CD4-positive, alpha-beta T cell (primary cell): ENCODE measurements around the gene SEPTIN8. TPM values are rescaled to one million over a fixed set of nuclear protein-coding genes. Genes with fewer than 3 reads are reported as not detected.

Source experiments
- ATAC-seq: fragments of 200-7000 bp; cut with Tn5 transposase; one replicate; pipeline ENCODE4 v1.10.0; 2022; ENCODE audit warnings: mild to moderate bottlenecking; ENCODE audit not compliant: poor library complexity
- CTCF ChIA-PET: fragments of 350-600 bp; sonication (Branson Sonifier 250); formaldehyde crosslinking; loops from one replicate; lab custom pipeline; 2021; ENCODE audit warnings: antibody characterized with exemption, inconsistent platforms; lab: Charles Lee
- POLR2A ChIA-PET: fragments of 350-600 bp; sonication (Branson Sonifier 250); formaldehyde crosslinking; loops from one replicate; lab custom pipeline; 2021; ENCODE audit warnings: antibody characterized with exemption, inconsistent platforms; lab: Charles Lee
- DNase-seq, 14 experiments: peaks; one replicate each; pipeline ENCODE4 v3.0.0-alpha.2; 2013 to 2020; ENCODE audit warnings: mixed read lengths in 2 of 14
- H3K27ac ChIP-seq, 2 donors: one replicate each; pipeline versions ENCODE4 v1.5.1 to v1.7.0; 2013; ENCODE audit warnings: low read length in 2 of 2, low read depth in 1 of 2, mild to moderate bottlenecking in 1 of 2
- H3K27me3 ChIP-seq, 2 experiments: 1 replicate in 1 of 2; 2 replicates in 1 of 2; pipeline versions ENCODE4 v1.6.1 to v1.7.0; 2013; ENCODE audit warnings: low read length in 2 of 2, control low read depth in 1 of 2, mild to moderate bottlenecking in 1 of 2, moderate library complexity in 1 of 2; ENCODE audit not compliant: insufficient read depth in 2 of 2, control insufficient read depth in 1 of 2
- H3K36me3 ChIP-seq: one replicate; pipeline ENCODE4 v1.6.1; 2013; ENCODE audit warnings: low read length, control low read depth; ENCODE audit not compliant: insufficient read depth
- H3K4me1 ChIP-seq: one replicate; pipeline ENCODE4 v1.6.1; 2013; ENCODE audit warnings: low read length, control low read depth; ENCODE audit not compliant: insufficient read depth
- H3K4me3 ChIP-seq: one replicate; pipeline ENCODE4 v1.5.1; 2013; ENCODE audit warnings: mild to moderate bottlenecking, low read length, moderate library complexity
- H3K9me3 ChIP-seq, 2 experiments: 1 replicate in 1 of 2; 2 replicates in 1 of 2; pipeline versions ENCODE4 v1.6.1 to v1.7.0; 2013; ENCODE audit warnings: low read length in 2 of 2, mild to moderate bottlenecking in 2 of 2, control low read depth in 1 of 2, moderate library complexity in 1 of 2; ENCODE audit not compliant: control insufficient read depth in 1 of 2, insufficient read depth in 1 of 2
- H3K27ac Mint-ChIP-seq: one replicate; pipeline ENCODE4 v1.8.0; 2020; ENCODE audit warnings: mixed read lengths
- H3K27me3 Mint-ChIP-seq: one replicate; pipeline ENCODE4 v1.8.0; 2021; ENCODE audit warnings: mixed read lengths
- H3K36me3 Mint-ChIP-seq: one replicate; pipeline ENCODE4 v1.8.0; 2021; ENCODE audit warnings: low read depth, mixed read lengths
- H3K4me1 Mint-ChIP-seq: one replicate; pipeline ENCODE4 v1.8.0; 2021; ENCODE audit warnings: low read depth, mixed read lengths
- H3K4me3 Mint-ChIP-seq: one replicate; pipeline ENCODE4 v1.8.0; 2020; ENCODE audit warnings: mild to moderate bottlenecking, mixed read lengths
- H3K9me3 Mint-ChIP-seq: one replicate; pipeline ENCODE4 v1.8.0; 2020; ENCODE audit warnings: mixed read lengths
- CTCF ChIP-seq: fragments of 200-600 bp; IDR thresholded peaks from one replicate; pipeline ENCODE4 v1.8.0; 2022; ENCODE audit warnings: antibody characterized with exemption, mild to moderate bottlenecking
- intact Hi-C, 2 experiments: fragments of 100-400 bp; cut with DNase I in 1 of 2; cut with micrococcal nuclease in 1 of 2; formaldehyde crosslinking; loops; one replicate each; pipeline versions ENCODE4 v1.15.1 to v1.9.0; 2023 to 2025; cut with DNase I, micrococcal nuclease
- total RNA-seq, 174 experiments: library from RNA in 2 of 174; stranded (reverse) in 2 of 174; gene quantifications; one replicate each; pipeline ENCODE4 v1.2.3 and lab custom pipeline; 2021 to 2026

Gene SEPTIN8
- total RNA-seq, 2 experiments from 2014 or later, result 4.4 to 5.3 TPM

DNA sequence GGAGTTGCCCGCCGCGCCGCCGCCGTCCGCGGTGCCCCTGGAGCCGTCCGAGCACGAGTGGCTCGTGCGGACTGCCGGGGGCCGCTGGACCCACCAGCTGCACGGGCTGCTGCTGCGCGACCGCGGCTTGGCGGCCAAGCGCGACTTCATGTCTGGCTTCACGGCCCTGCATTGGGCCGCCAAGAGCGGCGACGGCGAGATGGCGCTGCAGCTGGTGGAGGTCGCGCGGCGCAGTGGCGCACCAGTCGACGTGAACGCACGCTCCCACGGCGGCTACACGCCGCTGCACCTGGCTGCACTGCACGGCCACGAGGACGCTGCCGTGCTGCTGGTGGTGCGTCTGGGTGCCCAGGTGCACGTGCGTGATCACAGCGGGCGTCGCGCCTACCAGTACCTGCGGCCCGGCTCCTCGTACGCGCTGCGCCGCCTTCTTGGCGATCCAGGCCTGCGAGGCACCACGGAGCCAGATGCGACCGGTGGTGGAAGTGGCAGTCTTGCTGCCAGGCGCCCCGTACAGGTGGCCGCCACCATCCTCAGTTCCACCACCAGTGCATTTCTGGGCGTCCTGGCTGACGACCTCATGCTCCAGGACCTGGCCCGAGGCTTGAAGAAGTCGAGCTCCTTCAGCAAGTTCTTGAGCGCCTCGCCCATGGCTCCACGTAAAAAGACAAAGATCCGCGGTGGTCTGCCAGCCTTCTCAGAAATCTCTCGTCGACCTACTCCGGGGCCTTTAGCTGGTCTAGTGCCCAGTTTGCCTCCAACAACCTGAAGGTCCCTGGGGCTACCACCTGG lies 37.7 kb upstream of the SEPTIN8 start:
- Histone ChIP-seq H3K27ac (no peak overlapping the region), H3K4me1 (peaks cover 22% of the 10 kb centered on the region), H3K36me3 (no peaks in the 10 kb centered on the region), H3K27me3 (peaks cover 29 to 38% of the 10 kb centered on the region in 2 experiments), H3K9me3 (peaks cover 0 to 5% of the 10 kb centered on the region in 2 experiments), H3K4me3 (no peak overlapping the region)
- ChIA-PET POLR2A (interaction anchor here (0.9 to 1.6 kb wide), 3 partner anchors 15 to 258 kb away, joined by 3 to 5 read pairs (median 3); partner anchors contain the start of genes CCNI2 and RAD50), CTCF (interaction anchor here (1.0 to 1.5 kb wide), 4 partner anchors 9 to 68 kb away, joined by 3 to 5 read pairs (median 4); partner anchors contain the start of gene CCNI2)
- Mint-ChIP-seq H3K27ac (no peak overlapping the region), H3K4me1 (peaks cover 23% of the 10 kb centered on the region), H3K9me3 (no peaks in the 10 kb centered on the region), H3K4me3 (peak overlapping the region; percentile 62), H3K27me3 (peaks cover 54% of the 10 kb centered on the region), H3K36me3 (no peaks in the 10 kb centered on the region)
- peak in 2 of 14 experiments; percentile 13 to 30 for DNase-seq
- intact Hi-C loops, result no loop called here
- no peak for TF ChIP-seq CTCF
- ATAC-seq, result no peak

DNA sequence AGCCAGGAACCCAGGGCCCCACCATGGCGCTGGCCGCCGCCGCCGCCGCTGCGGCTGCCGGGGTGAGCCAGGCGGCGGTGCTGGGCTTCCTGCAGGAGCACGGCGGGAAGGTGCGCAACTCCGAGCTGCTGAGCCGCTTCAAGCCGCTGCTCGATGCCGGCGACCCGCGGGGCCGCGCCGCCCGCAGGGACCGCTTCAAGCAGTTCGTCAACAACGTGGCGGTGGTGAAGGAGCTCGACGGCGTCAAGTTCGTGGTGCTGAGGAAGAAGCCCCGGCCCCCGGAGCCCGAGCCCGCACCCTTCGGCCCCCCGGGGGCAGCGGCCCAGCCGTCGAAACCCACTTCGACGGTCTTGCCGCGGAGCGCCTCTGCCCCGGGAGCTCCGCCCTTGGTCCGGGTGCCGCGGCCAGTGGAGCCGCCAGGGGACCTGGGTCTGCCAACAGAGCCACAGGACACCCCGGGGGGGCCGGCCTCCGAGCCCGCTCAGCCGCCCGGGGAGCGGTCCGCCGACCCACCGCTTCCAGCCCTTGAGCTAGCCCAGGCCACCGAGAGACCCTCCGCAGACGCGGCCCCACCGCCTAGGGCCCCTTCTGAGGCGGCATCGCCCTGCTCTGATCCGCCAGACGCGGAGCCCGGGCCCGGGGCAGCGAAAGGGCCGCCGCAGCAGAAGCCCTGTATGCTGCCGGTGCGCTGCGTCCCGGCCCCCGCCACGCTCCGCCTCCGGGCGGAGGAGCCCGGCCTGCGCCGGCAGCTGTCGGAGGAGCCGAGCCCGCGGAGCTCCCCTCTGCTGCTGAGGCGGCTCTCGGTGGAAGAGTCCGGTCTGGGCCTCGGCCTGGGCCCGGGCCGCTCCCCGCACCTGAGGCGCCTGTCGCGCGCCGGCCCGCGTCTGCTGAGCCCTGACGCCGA lies 36.8 kb upstream of the SEPTIN8 start:
- no peak for TF ChIP-seq CTCF
- ChIA-PET POLR2A (interaction anchor here (0.7 to 1.6 kb wide), 5 partner anchors 16 to 257 kb away, joined by 3 to 6 read pairs (median 4); partner anchors contain the start of genes CCNI2, KIF3A and RAD50), CTCF (interaction anchor here (0.9 to 1.1 kb wide), 2 partner anchors 12 to 15 kb away, joined by 3 to 4 read pairs; no protein-coding TSS in a partner anchor)
- Histone ChIP-seq H3K27ac (no peak overlapping the region), H3K36me3 (no peaks in the 10 kb centered on the region), H3K4me1 (peaks cover 16% of the 10 kb centered on the region), H3K27me3 (peaks cover 23 to 47% of the 10 kb centered on the region in 2 experiments), H3K4me3 (peak overlapping the region; percentile 12), H3K9me3 (no peaks in the 10 kb centered on the region)
- intact Hi-C loops, result no loop called here
- peak in 7 of 14 experiments; percentile 14 to 67 (median 35) for DNase-seq
- Mint-ChIP-seq H3K27ac (no peak overlapping the region), H3K4me1 (peaks cover 16% of the 10 kb centered on the region), H3K4me3 (no peak overlapping the region), H3K36me3 (no peaks in the 10 kb centered on the region), H3K9me3 (no peaks in the 10 kb centered on the region), H3K27me3 (peaks cover 54% of the 10 kb centered on the region)
- peak; percentile 70 for ATAC-seq
